ENCODE data around the gene JPT2. TPM values are rescaled to one million over a fixed set of nuclear protein-coding genes. Genes with fewer than 3 reads are reported as not detected.

Gene JPT2
- total and polyA plus RNA-seq, 3 donors from 2014 or later = 25.8 to 45.2 (median 27.9) TPM

GRCh38 chr16:1674751-1675664 lies 3.1 kb upstream of the JPT2 start:
- TF ChIP-seq POLR2A (IDR thresholded peaks at IDR 0.05) = no peak
- TF ChIP-seq, protein P1, sequence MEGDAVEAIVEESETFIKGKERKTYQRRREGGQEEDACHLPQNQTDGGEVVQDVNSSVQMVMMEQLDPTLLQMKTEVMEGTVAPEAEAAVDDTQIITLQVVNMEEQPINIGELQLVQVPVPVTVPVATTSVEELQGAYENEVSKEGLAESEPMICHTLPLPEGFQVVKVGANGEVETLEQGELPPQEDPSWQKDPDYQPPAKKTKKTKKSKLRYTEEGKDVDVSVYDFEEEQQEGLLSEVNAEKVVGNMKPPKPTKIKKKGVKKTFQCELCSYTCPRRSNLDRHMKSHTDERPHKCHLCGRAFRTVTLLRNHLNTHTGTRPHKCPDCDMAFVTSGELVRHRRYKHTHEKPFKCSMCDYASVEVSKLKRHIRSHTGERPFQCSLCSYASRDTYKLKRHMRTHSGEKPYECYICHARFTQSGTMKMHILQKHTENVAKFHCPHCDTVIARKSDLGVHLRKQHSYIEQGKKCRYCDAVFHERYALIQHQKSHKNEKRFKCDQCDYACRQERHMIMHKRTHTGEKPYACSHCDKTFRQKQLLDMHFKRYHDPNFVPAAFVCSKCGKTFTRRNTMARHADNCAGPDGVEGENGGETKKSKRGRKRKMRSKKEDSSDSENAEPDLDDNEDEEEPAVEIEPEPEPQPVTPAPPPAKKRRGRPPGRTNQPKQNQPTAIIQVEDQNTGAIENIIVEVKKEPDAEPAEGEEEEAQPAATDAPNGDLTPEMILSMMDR (IDR thresholded peaks at IDR 0.05) = no peak
- intact Hi-C loops (cut with DNase I; ENCODE audit: low total_unique reads) = no loop called here
- no peak for DNase-seq
- 89% methylated on average over 18 to 19 of the region's 19 CpGs for WGBS, 2 donors
- H3K27ac ChIP-seq = no peak overlapping the region
- H3K4me1 ChIP-seq = peaks cover 4% of the 10 kb centered on the region
- no peaks in the 10 kb centered on the region for H3K9me3 ChIP-seq
- H3K36me3 ChIP-seq (ENCODE audit: low read depth, missing control alignments) = no peaks in the 10 kb centered on the region
- no peak overlapping the region for H3K4me3 ChIP-seq
- H3K27me3 ChIP-seq = no peaks in the 10 kb centered on the region

DNA sequence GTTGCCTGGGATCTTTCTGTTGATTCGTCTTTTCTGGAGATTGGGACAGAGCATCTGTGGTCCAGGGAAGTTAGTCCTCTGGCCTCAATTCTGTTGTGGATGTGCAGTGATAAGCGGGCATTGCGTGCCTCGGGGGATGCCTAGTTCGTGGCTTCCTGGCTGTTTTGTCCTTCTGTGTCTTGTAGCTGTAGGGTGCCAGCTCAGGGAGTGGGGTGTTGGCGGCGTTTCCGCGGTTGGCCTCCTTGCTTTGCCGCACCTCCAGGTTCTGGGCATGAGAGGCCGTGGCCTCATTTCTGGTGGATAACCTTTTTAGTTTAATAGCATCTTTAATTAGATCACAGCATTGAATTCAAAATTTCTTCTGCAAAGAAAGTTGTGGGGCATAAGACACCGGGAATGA lies 1.4 kb upstream of the JPT2 start:
- Histone ChIP-seq H3K4me1 (peaks cover 4% of the 10 kb centered on the region), H3K27me3 (no peaks in the 10 kb centered on the region), H3K36me3 (ENCODE audit: low read depth, missing control alignments) (no peaks in the 10 kb centered on the region), H3K9me3 (no peaks in the 10 kb centered on the region), H3K27ac (no peak overlapping the region), H3K4me3 (no peak overlapping the region)
- no peak for TF ChIP-seq POLR2A (IDR thresholded peaks at IDR 0.05)
- TF ChIP-seq, protein P1 (IDR thresholded peaks at IDR 0.05) = no peak
- DNase-seq = no peak
- WGBS, 2 donors = 87 to 92% methylated on average over 12 of the region's 12 CpGs
- intact Hi-C loops (cut with DNase I; ENCODE audit: low total_unique reads) = no loop called here

- TF ChIP-seq, protein P1 (IDR thresholded peaks at IDR 0.05) = no peak
- TF ChIP-seq POLR2A (IDR thresholded peaks at IDR 0.05) = no peak
- H3K4me1 ChIP-seq = peaks cover 4% of the 10 kb centered on the region
- WGBS, 2 donors = 57 to 72% methylated on average over 18 of the region's 18 CpGs
- no peaks in the 10 kb centered on the region for H3K9me3 ChIP-seq
- H3K36me3 ChIP-seq (ENCODE audit: low read depth, missing control alignments) = no peaks in the 10 kb centered on the region
- no peaks in the 10 kb centered on the region for H3K27me3 ChIP-seq
- H3K4me3 ChIP-seq = peak overlapping the region; percentile 67 to 79
- intact Hi-C loops (cut with DNase I; ENCODE audit: low total_unique reads) = no loop called here
- no peak for DNase-seq
- no peak overlapping the region for H3K27ac ChIP-seq
These were observed 740 bp upstream of the JPT2 start for GRCh38 chr16:1677339-1677738.

GRCh38 chr16:1678500-1679098 lies 520 bp downstream of the JPT2 start:
- Histone ChIP-seq H3K4me3 (peak overlapping the region; percentile 67 to 79), H3K4me1 (peaks cover 4% of the 10 kb centered on the region), H3K36me3 (ENCODE audit: low read depth, missing control alignments) (no peaks in the 10 kb centered on the region), H3K27me3 (no peaks in the 10 kb centered on the region), H3K9me3 (no peaks in the 10 kb centered on the region), H3K27ac (peak overlapping the region; percentile 36 to 77)
- DNase-seq = peak; percentile 67
- intact Hi-C loops (cut with DNase I; ENCODE audit: low total_unique reads) = no loop called here
- TF ChIP-seq, protein P1 (IDR thresholded peaks at IDR 0.05) = no peak
- TF ChIP-seq POLR2A (IDR thresholded peaks at IDR 0.05) = no peak
- 0 to 2% methylated on average over 4 to 19 of the region's 45 CpGs for WGBS, 2 donors
